GM21825 (cell line): Measurements from ENCODE around the gene PCGF3.
"Not testable (repeated sequence)": the region's sequence is repeated elsewhere in the genome, so short reads cannot be mapped to it uniquely, and the experiment has no call there.

Experiments used
- ATAC-seq: cut with Tn5 transposase; IDR thresholded peaks from one replicate; pipeline ENCODE4 v1.9.1; 2021; ENCODE audit warnings: mild to moderate bottlenecking, moderate library complexity; ENCODE audit not compliant: unreplicated experiment

The PCGF3 gene

DNA sequence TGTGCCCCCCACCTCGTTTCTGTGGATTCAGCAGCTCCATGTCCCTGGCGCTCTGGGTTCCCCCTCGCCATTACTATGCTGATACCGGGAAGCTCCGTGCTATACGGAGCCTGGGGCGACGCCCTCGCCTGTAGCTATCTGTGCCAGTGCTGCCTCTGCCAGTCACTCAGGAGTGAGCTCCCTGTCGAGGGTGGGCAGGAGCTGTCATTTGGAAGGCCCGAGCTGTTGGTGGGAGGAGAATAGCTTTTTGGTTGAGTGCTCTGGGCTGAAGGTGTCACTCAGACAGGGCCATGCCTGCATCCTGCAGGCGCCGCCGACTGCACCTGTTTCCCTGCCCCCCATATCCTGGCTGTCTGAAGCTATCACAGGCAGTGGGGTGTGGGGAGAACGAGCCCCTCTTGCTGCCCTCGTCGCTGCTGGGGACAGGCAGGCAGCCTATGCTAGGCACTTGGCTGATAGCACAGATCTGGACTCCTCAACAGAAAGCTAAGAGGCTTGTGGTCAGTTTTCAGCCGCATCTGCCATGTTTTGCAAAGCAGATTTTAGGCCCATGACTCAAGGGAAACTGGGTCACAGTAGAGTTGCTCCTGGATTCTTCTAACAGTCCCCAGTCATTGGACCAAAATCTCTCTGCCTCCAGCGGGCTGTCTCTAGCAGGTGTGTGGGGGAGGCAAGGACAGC, 88.4 kb downstream of the PCGF3 start:
- no peak for ATAC-seq

DNA sequence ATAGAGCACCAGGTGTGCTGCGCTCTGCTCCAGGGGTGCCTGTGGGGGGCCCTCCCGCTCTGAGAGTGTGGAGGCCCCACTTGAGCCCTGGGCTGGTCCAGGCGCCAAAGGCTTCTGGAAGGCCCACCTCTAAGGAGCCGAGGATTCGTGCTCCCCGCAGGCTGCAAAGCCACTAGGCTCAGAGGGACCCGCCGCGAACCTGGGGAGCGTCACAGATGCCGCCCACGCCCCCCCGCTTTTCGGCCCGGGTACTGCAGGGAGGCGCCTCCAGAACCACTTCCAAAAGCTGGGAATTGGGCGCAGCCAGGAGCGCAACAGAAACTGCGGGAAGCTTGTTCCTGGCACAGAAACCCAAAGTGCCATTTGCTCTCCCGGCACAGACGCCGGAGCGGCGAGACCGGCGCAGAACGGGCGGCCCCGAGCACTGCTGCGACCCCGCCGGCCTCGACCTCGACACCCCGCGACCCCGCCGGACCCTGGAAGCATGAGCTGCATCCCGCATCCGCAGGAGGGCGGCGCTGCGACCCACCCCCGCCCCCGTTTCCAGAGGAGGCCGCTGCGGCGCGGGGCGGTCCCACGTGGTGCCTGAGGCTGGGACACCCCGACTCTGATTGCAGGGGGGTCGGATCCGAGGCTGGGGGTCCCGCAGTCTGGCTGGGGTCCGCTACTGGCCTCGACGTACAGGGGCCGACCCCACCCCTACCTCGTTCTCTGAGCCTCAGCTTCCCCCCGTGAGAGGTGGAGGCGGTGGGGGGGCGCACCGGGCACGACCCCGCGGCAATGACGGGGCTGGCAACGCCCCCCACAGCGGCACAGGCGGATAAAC, 89.5 kb downstream of the PCGF3 start:
- no peak for ATAC-seq

DNA sequence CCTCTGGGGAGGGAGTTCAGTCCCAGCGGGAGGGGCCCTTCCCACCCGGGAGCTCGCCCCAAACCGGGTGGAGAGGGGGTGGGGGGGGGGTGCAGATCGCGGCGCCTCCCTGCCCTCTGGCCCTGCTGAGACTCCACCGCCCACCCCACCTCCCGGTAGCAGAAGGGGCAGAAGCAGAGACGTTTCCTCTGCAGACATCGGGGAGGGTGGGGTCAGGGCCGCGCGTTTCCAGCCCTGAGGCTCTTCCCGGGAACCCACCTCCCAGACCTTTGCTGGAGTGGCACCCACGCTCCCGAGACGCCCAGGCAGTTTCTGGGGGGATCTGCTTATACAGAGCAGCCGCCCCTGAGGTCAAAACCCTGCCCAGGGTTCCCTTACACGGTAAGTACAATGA, 90.1 kb downstream of the PCGF3 start:
- no peak for ATAC-seq

DNA sequence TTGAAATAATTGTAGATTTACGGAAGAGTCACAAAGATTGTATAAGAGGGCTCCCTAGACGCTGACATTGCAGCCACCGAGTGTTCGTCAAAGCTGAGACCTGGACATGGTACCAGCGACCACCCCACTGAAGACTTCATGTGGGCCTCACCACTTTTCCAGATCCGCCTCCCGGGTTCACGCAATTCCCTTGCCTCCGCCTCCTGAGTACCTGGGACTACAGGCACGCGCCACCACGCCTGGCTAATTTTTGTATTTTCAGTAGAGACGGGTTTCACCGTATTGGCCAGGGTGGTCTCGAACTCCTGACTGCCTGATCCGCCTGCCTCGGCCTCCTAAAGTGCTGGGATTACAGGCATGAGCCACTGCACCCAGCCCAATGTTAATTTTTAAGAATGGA, 90.6 kb downstream of the PCGF3 start:
- no peak for ATAC-seq

DNA sequence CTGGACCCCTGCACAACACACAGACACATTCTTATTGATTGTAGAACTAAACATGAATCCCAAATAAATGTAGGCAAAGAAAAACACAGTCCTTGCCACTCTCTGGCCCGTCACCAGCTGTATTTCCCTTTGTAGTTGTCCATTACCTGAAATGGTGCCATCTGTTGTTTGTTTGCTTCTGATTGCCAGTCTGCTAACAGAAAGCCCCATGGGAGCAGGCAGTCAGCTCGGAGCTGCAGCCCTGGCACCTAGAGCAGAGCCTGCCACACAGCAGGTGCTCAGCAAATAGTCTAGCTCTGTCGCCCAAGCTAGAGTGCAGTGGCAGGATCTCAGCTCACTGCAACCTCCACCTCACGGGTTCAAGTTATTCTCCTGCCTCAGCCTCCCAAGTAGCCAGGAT, 91.4 kb downstream of the PCGF3 start:
- no peak for ATAC-seq

DNA sequence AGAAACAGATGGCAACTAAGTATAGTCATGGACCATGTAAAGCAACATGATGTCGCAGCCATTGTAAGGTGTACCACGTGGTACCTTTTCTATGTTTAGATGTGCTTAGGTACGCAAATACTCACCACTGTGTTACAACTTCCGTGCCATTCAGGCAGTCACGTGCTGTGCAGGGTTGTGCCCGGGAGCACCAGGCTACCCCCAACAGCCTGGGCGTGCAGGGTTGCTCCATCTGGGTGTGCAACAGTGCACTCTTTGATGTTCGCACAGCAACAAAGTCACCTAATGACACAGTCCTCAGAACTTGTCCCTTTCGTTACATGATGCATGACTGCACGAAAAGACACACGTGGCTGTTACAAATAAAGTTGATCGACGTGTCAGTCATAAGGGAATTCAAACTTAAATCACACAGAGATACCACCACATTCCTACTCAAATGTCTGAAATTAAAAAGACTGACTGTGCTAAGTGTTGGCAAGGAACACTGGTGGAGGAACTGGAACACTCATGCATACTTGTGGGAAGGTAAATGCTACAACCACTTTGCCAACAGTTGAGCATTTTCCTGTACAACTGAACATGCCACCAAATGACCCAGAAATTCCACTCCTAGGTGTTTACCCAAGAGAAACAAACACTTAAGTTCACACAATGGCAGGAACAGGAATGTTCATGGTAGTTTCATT, 95.9 kb downstream of the PCGF3 start:
- ATAC-seq: no peak

DNA sequence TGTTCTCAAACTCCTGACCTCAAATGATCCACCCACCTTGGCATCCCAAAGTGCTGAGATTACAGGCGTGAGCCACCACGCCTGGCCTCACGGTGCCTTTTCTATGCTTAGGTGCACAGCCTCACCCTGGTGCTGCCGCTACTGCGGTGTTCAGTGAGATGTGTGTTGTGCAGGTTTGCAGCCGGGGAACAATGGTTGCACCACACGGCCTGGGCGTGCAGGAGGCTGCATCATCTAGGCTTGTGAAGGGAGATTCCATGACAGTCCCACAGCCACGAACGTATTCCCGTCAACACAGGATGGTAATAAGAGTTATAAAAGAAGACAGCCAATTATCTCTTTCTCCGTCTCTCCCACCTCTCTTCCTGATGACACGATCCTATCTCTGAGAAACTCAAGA, 98.3 kb downstream of the PCGF3 start:
- no peak for ATAC-seq

DNA sequence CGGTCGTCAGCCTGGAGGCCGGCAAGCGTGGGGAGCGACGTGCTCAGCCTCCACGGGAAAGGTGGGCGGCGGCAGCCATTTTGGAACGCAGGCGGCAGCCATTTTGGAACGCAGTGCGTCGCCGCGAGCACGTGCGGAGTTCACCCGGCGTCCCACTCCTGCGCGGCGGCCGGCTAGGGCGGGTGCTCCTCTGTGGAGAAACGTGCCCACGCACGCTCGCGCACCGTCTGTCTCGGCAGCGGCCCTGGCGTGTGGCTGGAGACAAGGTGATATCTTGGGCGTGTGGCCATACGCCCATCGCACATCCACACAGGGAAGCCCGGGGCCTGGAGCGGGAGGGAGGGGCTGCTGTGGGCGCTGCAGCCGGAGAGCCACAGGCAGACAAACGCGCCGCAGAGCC, 99.2 kb downstream of the PCGF3 start:
- no peak for ATAC-seq

DNA sequence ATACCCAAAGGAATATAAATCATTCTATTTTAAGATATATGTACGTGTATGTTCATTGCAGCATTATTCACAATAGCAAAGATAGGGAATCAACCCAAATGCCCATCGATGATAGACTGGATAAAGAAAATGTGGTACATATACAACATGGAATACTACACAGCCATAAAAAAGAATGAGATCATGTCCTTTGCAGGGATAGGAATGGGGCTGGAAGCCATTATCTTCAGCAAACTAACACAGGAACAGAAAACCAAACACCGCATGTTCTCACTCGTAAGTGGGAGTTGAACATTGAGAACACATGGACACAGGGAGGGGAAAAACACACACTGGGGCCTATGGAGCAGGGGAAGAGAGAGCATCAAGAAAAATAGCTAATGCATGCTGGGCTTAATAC, 101.3 kb downstream of the PCGF3 start:
- not testable (repeated sequence) for ATAC-seq

DNA sequence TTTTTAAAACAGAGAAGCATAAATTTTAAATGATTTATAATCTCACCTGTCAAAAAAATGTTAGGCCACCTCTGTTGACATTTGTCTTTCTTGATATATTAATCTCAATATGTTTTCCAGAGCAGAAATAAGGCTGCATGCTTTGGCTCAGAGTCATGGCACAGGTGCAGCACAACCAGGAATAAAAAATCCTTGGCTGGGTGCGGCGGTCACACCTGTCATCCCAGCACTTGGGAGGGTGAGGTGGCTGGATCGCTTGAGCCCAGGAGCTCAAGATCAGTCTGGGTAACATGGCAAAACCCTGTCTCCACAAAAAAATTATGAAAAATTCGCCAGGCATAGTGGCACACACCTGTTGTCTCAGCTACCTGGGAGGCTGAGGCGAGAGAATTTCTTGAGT, 102.2 kb downstream of the PCGF3 start:
- no peak for ATAC-seq

DNA sequence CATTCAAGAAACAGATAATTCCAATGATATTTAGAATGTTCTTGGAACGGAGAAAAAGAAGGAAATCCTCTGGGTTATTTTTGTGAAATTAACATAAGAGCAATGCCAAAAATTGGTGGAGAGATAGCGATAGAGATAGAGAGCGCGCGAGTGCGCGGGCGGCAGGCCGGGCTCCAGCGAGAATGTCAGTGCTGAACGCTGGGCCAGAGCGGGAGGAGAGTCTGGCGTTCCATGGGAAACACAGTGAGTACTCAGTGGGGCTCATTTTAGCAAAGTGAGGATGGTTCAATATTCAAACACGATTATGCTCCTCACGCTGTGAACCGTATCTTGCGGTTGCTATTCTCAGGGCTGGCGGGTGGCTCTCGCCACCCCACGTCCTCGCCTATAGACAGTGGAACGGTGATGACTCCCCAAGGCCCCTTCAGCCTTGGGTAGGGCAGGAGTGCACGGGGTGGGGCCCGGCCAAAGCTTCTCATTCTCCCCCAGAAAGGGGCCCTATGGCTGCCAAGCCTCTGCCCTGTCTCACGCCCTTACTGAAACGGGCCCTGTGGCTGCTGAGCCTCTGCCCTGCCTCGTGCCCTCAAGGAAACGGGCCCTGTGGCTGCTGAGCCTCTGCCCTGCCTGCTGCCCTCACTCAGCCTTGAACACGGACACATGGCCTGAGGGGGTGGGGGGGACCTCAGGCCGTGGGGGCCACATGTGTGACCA, 103.4 kb downstream of the PCGF3 start:
- no peak for ATAC-seq

DNA sequence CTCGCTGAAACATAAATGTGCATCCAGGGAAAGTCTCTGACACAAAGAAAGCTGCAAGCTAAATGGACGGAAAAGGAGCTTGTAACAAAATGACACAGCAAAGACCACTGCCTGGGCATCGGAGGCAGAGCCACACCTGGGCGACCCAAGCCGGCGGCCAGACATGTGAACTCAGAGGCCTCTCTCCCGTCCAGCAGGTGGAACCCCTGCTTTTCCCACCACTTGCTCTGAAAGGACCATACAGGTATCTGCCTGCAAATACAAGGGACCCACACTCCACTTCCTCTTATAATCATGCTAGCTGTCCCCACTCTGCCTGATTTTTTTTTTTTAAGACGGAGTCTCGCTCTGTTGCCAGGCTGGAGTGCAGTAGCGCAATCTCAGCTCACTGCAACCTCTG, 108.3 kb downstream of the PCGF3 start:
- no peak for ATAC-seq

DNA sequence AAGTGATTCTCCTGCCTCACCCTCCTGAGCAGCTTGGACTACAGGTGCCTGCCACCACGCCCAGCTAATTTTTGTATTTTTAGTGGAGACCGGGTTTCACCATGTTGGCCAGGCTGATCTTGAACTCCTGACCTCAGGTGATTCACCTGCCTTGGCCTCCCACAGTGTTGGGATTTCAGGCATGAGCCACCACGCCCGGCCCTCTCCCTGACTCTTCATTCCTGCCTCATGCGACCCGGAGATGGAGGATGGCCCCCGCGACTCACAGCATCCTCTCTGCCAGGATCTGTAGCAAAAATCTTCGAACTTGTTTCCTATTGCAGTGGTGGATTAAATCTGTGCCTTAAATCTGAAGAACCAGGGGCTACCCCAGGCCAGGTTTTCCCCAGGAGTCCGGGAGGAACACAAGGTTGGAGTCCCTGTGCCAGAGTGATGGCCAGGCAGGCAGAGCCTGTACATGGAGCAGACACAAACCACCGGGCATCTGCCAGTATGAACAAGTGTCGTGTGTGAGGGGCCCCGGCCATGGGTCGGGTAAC, 108.7 kb downstream of the PCGF3 start:
- no peak for ATAC-seq

DNA sequence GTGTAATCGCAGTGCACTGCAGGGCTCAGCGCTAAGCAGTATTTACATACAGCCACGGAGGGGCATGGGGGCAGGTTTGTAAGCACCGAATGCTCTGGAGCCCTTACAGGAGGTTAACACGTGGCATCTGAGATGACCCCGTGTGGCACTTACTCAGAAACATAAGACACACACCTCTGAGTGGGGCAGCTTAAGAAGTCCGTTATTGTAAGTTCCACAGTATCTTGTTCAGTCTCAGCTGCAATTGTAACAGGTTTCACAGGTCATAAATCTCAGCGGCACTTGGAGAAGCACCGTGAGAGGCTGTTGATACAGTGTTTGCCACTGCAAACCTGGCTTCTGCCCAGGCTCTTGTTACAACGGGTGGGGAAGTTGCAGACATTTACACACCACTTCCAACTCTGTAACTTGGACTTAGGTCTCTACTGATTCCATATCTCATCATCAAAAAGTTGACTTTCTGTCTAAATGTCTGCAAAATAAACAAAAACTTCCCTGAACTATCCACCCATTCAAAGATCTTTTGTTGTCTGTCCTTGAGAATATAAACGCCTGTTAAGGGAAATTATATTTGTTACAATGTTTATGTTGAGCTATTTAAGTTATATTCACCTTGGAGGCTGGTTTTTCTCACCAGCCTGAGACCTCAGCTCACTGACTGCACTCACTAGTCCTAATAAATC, 110.0 kb downstream of the PCGF3 start:
- no peak for ATAC-seq

DNA sequence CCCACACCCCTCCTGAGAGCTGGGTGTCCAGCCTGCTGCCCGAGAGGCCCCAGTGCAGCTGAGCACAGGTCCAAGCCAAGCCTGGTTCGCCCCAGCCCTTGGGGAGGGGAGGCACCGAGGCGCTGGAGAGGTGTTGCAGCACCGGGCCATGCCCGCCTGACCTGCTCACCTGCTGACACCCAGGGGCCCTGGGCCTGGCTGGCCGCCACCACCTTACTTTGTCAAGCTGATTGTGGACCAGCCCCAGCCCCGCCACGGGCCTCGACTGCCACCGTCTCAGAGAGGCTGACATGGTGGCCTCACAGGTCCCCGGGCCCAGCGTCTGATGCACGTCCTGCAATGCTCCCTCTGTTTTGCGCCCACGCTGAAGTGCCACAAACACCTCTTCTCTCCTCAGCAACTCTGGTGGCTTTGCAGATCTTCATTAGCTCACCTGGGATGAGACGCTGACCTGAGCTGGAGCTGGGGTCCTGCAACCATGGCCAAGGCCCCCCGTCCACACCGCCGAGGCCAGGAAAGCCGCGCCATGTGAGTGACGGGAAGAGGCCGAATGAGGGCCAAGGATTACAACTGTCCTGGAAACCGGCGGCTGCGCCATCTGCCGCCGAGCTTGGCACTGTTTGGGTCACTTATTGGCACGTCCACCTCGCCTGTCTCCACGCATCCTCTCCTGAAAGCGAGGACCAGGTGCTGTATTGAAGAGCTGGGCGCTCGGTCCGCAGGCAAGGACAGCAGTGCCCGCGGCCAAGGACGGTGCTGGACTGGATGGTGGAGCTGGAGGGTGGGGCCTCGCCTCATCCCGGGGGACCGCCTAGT, 112.7 kb downstream of the PCGF3 start:
- ATAC-seq: no peak

DNA sequence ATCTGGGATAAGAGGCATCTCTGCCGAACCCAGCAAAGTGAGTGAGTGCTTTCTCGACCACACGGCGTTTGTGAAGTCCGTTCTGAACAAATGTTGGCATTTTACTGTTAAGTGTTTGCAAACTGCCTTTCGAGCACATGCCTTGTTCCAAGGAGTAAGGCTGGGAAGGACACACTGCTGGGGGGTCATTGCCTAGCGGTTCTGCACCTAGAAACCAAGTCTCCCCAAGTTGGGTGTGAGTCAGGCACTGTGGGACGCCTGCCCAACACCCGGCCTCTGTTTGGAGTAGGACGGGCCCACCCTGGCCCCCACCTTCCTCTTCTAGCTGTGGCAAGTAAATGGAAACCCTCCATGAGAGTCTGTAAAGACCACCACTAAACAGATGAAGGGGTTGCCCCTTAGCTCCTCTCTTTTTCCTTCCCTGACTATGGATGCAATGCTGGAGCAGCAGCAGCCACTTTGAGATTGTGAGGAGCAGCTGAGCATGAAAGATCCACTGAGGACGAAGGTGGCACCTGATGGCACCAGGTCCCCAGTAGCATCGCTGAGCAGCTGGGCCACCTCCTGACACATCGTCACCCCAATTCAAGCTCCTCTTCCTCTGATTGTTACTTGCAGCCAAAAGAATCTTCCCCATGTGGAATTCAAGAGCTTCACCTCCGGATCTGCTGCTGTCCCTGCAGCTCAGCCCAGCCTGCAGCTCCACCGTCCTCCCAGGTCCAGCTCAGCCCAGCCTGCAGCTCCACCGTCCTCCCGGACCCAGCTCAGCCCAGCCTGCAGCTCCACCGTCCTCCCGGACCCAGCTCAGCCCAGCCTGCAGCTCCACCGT, 114.0 kb downstream of the PCGF3 start:
- ATAC-seq: no peak
